Measurements from ENCODE around the gene AZU1. TPM values are rescaled to one million over a fixed set of nuclear protein-coding genes. Genes with fewer than 3 reads are reported as not detected.
"Not testable (repeated sequence)": the region's sequence is repeated elsewhere in the genome, so short reads cannot be mapped to it uniquely, and the experiment has no call there.

The AZU1 gene
- total and polyA plus RNA-seq, 2 experiments from 2014 or later = not detected

GRCh38 chr19:815775-816499 is 11.7 kb upstream of the AZU1 start:
- no peak for TF ChIP-seq EZH2 (IDR thresholded peaks at IDR 0.05; ENCODE audit: insufficient read depth, poor library complexity, severe bottlenecking)
- no peak for TF ChIP-seq EZH2phosphoT487 (IDR thresholded peaks at IDR 0.05; ENCODE audit: insufficient read depth, low read depth)
- no peak overlapping the region for H2AFZ ChIP-seq
- peaks cover 13% of the 10 kb centered on the region for H3K36me3 ChIP-seq (ENCODE audit: low read depth)
- no peak overlapping the region for H3K9ac ChIP-seq
- no peak for DNase-seq
- peaks cover 8% of the 10 kb centered on the region; the same call in 1 of the 2 replicates for H3K79me2 ChIP-seq (ENCODE audit: insufficient read depth)
- no peak overlapping the region for H3K4me3 ChIP-seq
- peaks cover 5% of the 10 kb centered on the region; the same call in 1 of the 2 replicates for H3F3A ChIP-seq (ENCODE audit: insufficient read depth)
- H3K4me1 ChIP-seq (ENCODE audit: insufficient read depth) = no peaks in the 10 kb centered on the region
- H3K9me3 ChIP-seq (ENCODE audit: low read depth) = no peaks in the 10 kb centered on the region
- in situ Hi-C loops (cut with MboI) = no loop called here
- peaks cover 3% of the 10 kb centered on the region; the same call in 1 of the 2 replicates for H4K20me1 ChIP-seq (ENCODE audit: insufficient read depth)
- no peaks in the 10 kb centered on the region for H3K9me2 ChIP-seq (ENCODE audit: insufficient read depth)
- no peak overlapping the region for H3K4me2 ChIP-seq (ENCODE audit: unreplicated experiment)
- H3K27ac ChIP-seq = no peak overlapping the region
- no peaks in the 10 kb centered on the region for H3K27me3 ChIP-seq (replicated peaks; ENCODE audit: insufficient read depth)
- WGBS, 2 experiments (ENCODE audit: low coverage in 1 of 2, low lambda C conversion rate in 2 of 2, missing lambda C conversion rate in 2 of 2) = 86 to 94% methylated on average over 10 to 11 of the region's 13 CpGs

GRCh38 chr19:816500-816857 is 11.2 kb upstream of the AZU1 start:
- H3K9ac ChIP-seq = no peak overlapping the region
- H3K9me2 ChIP-seq (ENCODE audit: insufficient read depth) = no peaks in the 10 kb centered on the region
- no peak for DNase-seq
- H4K20me1 ChIP-seq (ENCODE audit: insufficient read depth) = no peaks in the 10 kb centered on the region; the same call in 1 of the 2 replicates
- H3K4me2 ChIP-seq (ENCODE audit: unreplicated experiment) = no peak overlapping the region
- no peak overlapping the region for H3K27ac ChIP-seq
- H3K4me3 ChIP-seq = no peak overlapping the region
- H3K27me3 ChIP-seq (replicated peaks; ENCODE audit: insufficient read depth) = no peaks in the 10 kb centered on the region
- TF ChIP-seq EZH2 (IDR thresholded peaks at IDR 0.05; ENCODE audit: insufficient read depth, poor library complexity, severe bottlenecking) (no peak), EZH2phosphoT487 (IDR thresholded peaks at IDR 0.05; ENCODE audit: insufficient read depth, low read depth) (no peak)
- H2AFZ ChIP-seq = no peak overlapping the region
- H3K79me2 ChIP-seq (ENCODE audit: insufficient read depth) = 0 out of 2 replicates have a peak, but pooled peaks cover 4% of the 10 kb centered on the region
- H3K9me3 ChIP-seq (ENCODE audit: low read depth) = no peaks in the 10 kb centered on the region
- H3K36me3 ChIP-seq (ENCODE audit: low read depth) = peaks cover 8% of the 10 kb centered on the region
- in situ Hi-C loops (cut with MboI) = no loop called here
- H3F3A ChIP-seq (ENCODE audit: insufficient read depth) = no peaks in the 10 kb centered on the region
- H3K4me1 ChIP-seq (ENCODE audit: insufficient read depth) = no peaks in the 10 kb centered on the region
- WGBS, 2 experiments (ENCODE audit: low coverage in 1 of 2, low lambda C conversion rate in 2 of 2, missing lambda C conversion rate in 2 of 2) = 97 to 98% methylated on average over 2 of the region's 2 CpGs

GRCh38 chr19:820212-820611 is 7.4 kb upstream of the AZU1 start:
- H3K4me3 ChIP-seq; H3K27me3 ChIP-seq (replicated peaks; ENCODE audit: insufficient read depth); H3K79me2 ChIP-seq (ENCODE audit: insufficient read depth); H3K9ac ChIP-seq; H3K9me3 ChIP-seq (ENCODE audit: low read depth); H2AFZ ChIP-seq; H3F3A ChIP-seq (ENCODE audit: insufficient read depth); H3K36me3 ChIP-seq (ENCODE audit: low read depth); H3K9me2 ChIP-seq (ENCODE audit: insufficient read depth); in situ Hi-C loops (cut with MboI); DNase-seq; H3K4me1 ChIP-seq (ENCODE audit: insufficient read depth); H3K27ac ChIP-seq; H4K20me1 ChIP-seq (ENCODE audit: insufficient read depth); H3K4me2 ChIP-seq (ENCODE audit: unreplicated experiment): not testable (repeated sequence)
- WGBS, 2 experiments (ENCODE audit: low coverage in 1 of 2, low lambda C conversion rate in 2 of 2, missing lambda C conversion rate in 2 of 2) = 90 to 91% methylated on average over 5 of the region's 5 CpGs

- Histone ChIP-seq H2AFZ (peak overlapping the region; percentile 59), H3K9ac (no peak overlapping the region; the same call in 1 of the 2 replicates), H3K27ac (no peak overlapping the region), H3K4me1 (ENCODE audit: insufficient read depth) (no peaks in the 10 kb centered on the region), H3K27me3 (replicated peaks; ENCODE audit: insufficient read depth) (peaks cover 4% of the 10 kb centered on the region; the same call in 1 of the 2 replicates), H3K4me2 (ENCODE audit: unreplicated experiment) (peak overlapping the region; percentile 47), H3K36me3 (ENCODE audit: low read depth) (no peaks in the 10 kb centered on the region), H3F3A (ENCODE audit: insufficient read depth) (no peaks in the 10 kb centered on the region), H3K79me2 (ENCODE audit: insufficient read depth) (no peaks in the 10 kb centered on the region), H3K4me3 (peak overlapping the region; percentile 64), H3K9me3 (ENCODE audit: low read depth) (no peaks in the 10 kb centered on the region), H3K9me2 (ENCODE audit: insufficient read depth) (no peaks in the 10 kb centered on the region), H4K20me1 (ENCODE audit: insufficient read depth) (no peaks in the 10 kb centered on the region)
- 1 to 6% methylated on average over 15 to 45 of the region's 64 CpGs for WGBS, 2 experiments (ENCODE audit: low coverage in 1 of 2, low lambda C conversion rate in 2 of 2, missing lambda C conversion rate in 2 of 2)
- DNase-seq = no peak
- TF ChIP-seq EZH2 (IDR thresholded peaks at IDR 0.05; ENCODE audit: insufficient read depth, poor library complexity, severe bottlenecking) (no peak), EZH2phosphoT487 (IDR thresholded peaks at IDR 0.05; ENCODE audit: insufficient read depth, low read depth) (no peak)
- in situ Hi-C loops (cut with MboI) = no loop called here
Observed at GRCh38 chr19:821231-821824, 6.3 kb upstream of the AZU1 start.
